GM12878 (cell line): Measurements from ENCODE around the gene INHA. TPM values are rescaled to one million over a fixed set of nuclear protein-coding genes. Genes with fewer than 3 reads are reported as not detected.
A peak's percentile ranks its signal among the peaks of the same experiment; 100 is the strongest.

Experiments used
- ATAC-seq: fragments of 200-7000 bp; cut with Tn5 transposase; 3 replicates; pipeline ENCODE4 v1.9.1; 2020; ENCODE audit warnings: mild to moderate bottlenecking, moderate library complexity
- BruUV-seq: library from RNA; stranded (reverse); fragments of 400-500 nt; replicated peaks from 2 replicates; lab custom pipeline; 2021; lab: Mats Ljungman, UMichigan
- CTCF ChIA-PET: fragments of 300-600 bp; sonication (Branson Sonifier 250); formaldehyde crosslinking; extraction: SDS; loops from one replicate; lab custom pipeline; 2021; ENCODE audit warnings: inconsistent platforms; lab: Yijun Ruan, JAX
- POLR2A ChIA-PET: fragments of 350-600 bp; formaldehyde crosslinking; extraction: SDS; loops from one replicate; lab custom pipeline; 2021; ENCODE audit warnings: inconsistent platforms; lab: Charles Lee
- RAD21 ChIA-PET: fragments of 300-600 bp; sonication (Branson Sonifier 250); formaldehyde crosslinking; loops from one replicate; lab custom pipeline; 2023; ENCODE audit warnings: antibody characterized with exemption; ENCODE audit not compliant: unreplicated experiment; lab: Charles Lee
- SMC1A ChIA-PET: fragments of 300-600 bp; sonication (Branson Sonifier 250); formaldehyde crosslinking; loops from one replicate; lab custom pipeline; 2023; ENCODE audit not compliant: unreplicated experiment, uncharacterized antibody; lab: Charles Lee
- DNase-seq: peaks from one replicate; pipeline ENCODE4 v3.0.0-alpha.2; 2011; ENCODE audit warnings: low read depth, low spot score
- FAIRE-seq: peaks from 3 replicates; lab custom pipeline; 2011; peaks lifted over from hg19 to GRCh38; lab: Jason Lieb, UNC
- H2AFZ ChIP-seq: 2 replicates; pipeline ENCODE4 v1.6.0; 2011; ENCODE audit warnings: low read depth, low read length, control low read depth; ENCODE audit not compliant: control insufficient read depth
- H3K27ac ChIP-seq: 2 replicates; pipeline ENCODE4 v1.5.1; 2011; ENCODE audit warnings: control low read depth; ENCODE audit not compliant: control insufficient read depth, insufficient read depth
- H3K27me3 ChIP-seq, 2 experiments: replicated peaks in 1 of 2; 2 replicates each; pipeline versions ENCODE4 v1.6.0 to v1.6.1; 2011; ENCODE audit warnings: low read length in 1 of 2; ENCODE audit not compliant: control insufficient read depth in 2 of 2, insufficient read depth in 2 of 2
- H3K36me3 ChIP-seq, 2 experiments: 2 replicates each; pipeline ENCODE4 v1.5.1; 2011; ENCODE audit warnings: low read length in 1 of 2; ENCODE audit not compliant: control insufficient read depth in 2 of 2, insufficient read depth in 2 of 2
- H3K4me1 ChIP-seq: 2 replicates; pipeline ENCODE4 v1.6.1; 2011; ENCODE audit warnings: mild to moderate bottlenecking, low read length, moderate library complexity, mixed read lengths; ENCODE audit not compliant: control insufficient read depth, insufficient read depth
- H3K4me2 ChIP-seq: 2 replicates; pipeline ENCODE4 v1.6.0; 2011; ENCODE audit warnings: control low read depth; ENCODE audit not compliant: control insufficient read depth, insufficient read depth
- H3K4me3 ChIP-seq: fragments of 200-600 bp; sonication (generic); 2 replicates; pipeline ENCODE4 v1.5.1; 2016
- H3K79me2 ChIP-seq: 2 replicates; pipeline ENCODE4 v1.6.0; 2011; ENCODE audit warnings: low read length; ENCODE audit not compliant: control insufficient read depth, insufficient read depth
- H3K9ac ChIP-seq: 2 replicates; pipeline ENCODE4 v1.8.0; 2011; ENCODE audit warnings: low read length, control low read depth, mixed read lengths; ENCODE audit not compliant: control insufficient read depth, insufficient read depth
- H3K9me3 ChIP-seq: replicated peaks from 3 replicates; pipeline ENCODE4 v1.5.1; 2011; ENCODE audit warnings: mild to moderate bottlenecking, low read length; ENCODE audit not compliant: control insufficient read depth, insufficient read depth
- H4K20me1 ChIP-seq: 2 replicates; pipeline ENCODE4 v1.6.0; 2011; ENCODE audit not compliant: control insufficient read depth, insufficient read depth
- CTCF ChIP-seq, 3 experiments: IDR thresholded peaks in 2 of 3; conservative IDR thresholded peaks in 1 of 3; 2 replicates each; pipeline ENCODE4 v1.5.1; 2011; ENCODE audit warnings: low read depth in 3 of 3, low read length in 3 of 3, mild to moderate bottlenecking in 3 of 3, control low read depth in 2 of 3, moderate library complexity in 2 of 3, inconsistent platforms in 1 of 3, mixed read lengths in 1 of 3; ENCODE audit not compliant: control insufficient read depth in 2 of 3, insufficient read depth in 1 of 3; ENCODE audit errors: extremely low read depth in 1 of 3
- PBX3 ChIP-seq: IDR thresholded peaks from 2 replicates; pipeline ENCODE4 v1.6.1; 2011; ENCODE audit warnings: mild to moderate bottlenecking, low read depth, low read length, moderate library complexity; ENCODE audit not compliant: insufficient replicate concordance
- RAD21 ChIP-seq: IDR thresholded peaks from 2 replicates; pipeline ENCODE4 v1.6.1; 2011; ENCODE audit warnings: mild to moderate bottlenecking, low read depth, low read length, moderate library complexity; ENCODE audit not compliant: insufficient read depth
- WGBS: methylation state at CpG from one replicate; pipeline ENCODE4 v1.1.6; 2016; ENCODE audit warnings: low lambda C conversion rate; ENCODE audit not compliant: insufficient replicate concordance, insufficient coverage; ENCODE audit errors: missing lambda C conversion rate; 5-methylcytosine and 5-hydroxymethylcytosine counted together
- in situ Hi-C: fragments of 300-500 bp; cut with MboI; formaldehyde crosslinking; loops from 9 replicates; pipeline ENCODE4 v1.14.3; 2018; ENCODE audit warnings: mixed read lengths
- intact Hi-C: fragments of 100-400 bp; cut with micrococcal nuclease; formaldehyde crosslinking; loops from one replicate; pipeline ENCODE4 v1.14.2; 2022; ENCODE audit not compliant: unreplicated experiment
- polyA plus RNA-seq, 11 experiments: library from polyadenylated mRNA; depleted of rRNA in 4 of 11; unstranded in 6 of 11; stranded (reverse) in 5 of 11; fragments of >200 nt; fragmentation: Nextera tagmentation in 4 of 11; fragmentation: Illumina TruSeq in 1 of 11; extraction: Ambion mirVana in 4 of 11; extraction: Trizol in 1 of 11; gene quantifications; 1 replicate in 1 of 11; 2 replicates in 10 of 11; pipeline versions ENCODE4 v1.2.1 to v1.2.3, GENCODE V29; 2011 to 2016; ENCODE audit warnings: inconsistent platforms in 2 of 11, missing spikeins in 2 of 11, low read depth in 1 of 11
- total RNA-seq, 4 experiments: library from RNA; depleted of rRNA in 3 of 4; stranded (reverse); fragments of >200 nt in 3 of 4; fragmentation: Illumina TruSeq in 1 of 4; extraction: Trizol in 1 of 4; gene quantifications; 2 replicates each; pipeline versions ENCODE4 v1.2.1 to v1.2.3, GENCODE V29; 2013 to 2021

INHA gene
- total and polyA plus RNA-seq, 10 of the 15 experiments (the other 5 are each of a cell fraction or from before 2014, with no cell fraction given): not detected

- POLR2A ChIA-PET: no interaction called here
- Histone ChIP-seq H3K36me3 (no peaks in the 10 kb centered on the region), H3K9ac (no peak overlapping the region), H3K27ac (no peak overlapping the region), H3K79me2 (no peaks in the 10 kb centered on the region), H4K20me1 (no peaks in the 10 kb centered on the region), H3K4me3 (no peak overlapping the region), H3K27me3 (no peaks in the 10 kb centered on the region; a peak in 2 of 4 replicates), H3K9me3 (no peaks in the 10 kb centered on the region), H2AFZ (no peak overlapping the region), H3K4me1 (no peaks in the 10 kb centered on the region), H3K4me2 (no peak overlapping the region)
- SMC1A ChIA-PET: interaction anchor here (1.3 to 1.5 kb wide), 2 partner anchors 81 to 82 kb away, joined by 4 read pairs; no protein-coding TSS in a partner anchor
- CTCF ChIA-PET: interaction anchor here (0.5 to 2.6 kb wide), 21 partner anchors 10 to 280 kb away, joined by 3 to 22 read pairs (median 3); partner anchors contain the start of genes CHPF, DNPEP, INHA and OBSL1
- FAIRE-seq (no peak), ATAC-seq (peak; percentile 75), DNase-seq (no peak)
- in situ Hi-C loops (no loop called here), intact Hi-C loops (no loop called here)
- WGBS: 6% methylated on average over 8 of the region's 8 CpGs
- TF ChIP-seq CTCF (IDR thresholded peaks at IDR 0.05 in 2 of 3, conservative IDR thresholded peaks at IDR 0.05 in 1 of 3; ENCODE audit: control insufficient read depth in 2 of 3, extremely low read depth in 1 of 3, insufficient read depth in 1 of 3, low read depth in 3 of 3, low read length in 3 of 3): peak; percentile 41 to 70 (median 45)
- TF ChIP-seq PBX3: no peak
- TF ChIP-seq RAD21: 0 out of 2 replicates have a peak, but pooled peaks have one; percentile 14
- RAD21 ChIA-PET: interaction anchor here (1.5 kb wide), 1 partner anchor 19 kb away, joined by 3 read pairs; no protein-coding TSS in a partner anchor
- BruUV-seq: no TSS peak
These were observed 11.8 kb upstream of the INHA start for GRCh38 chr2:219560037-219560892.
